ENCODE data around the gene TARM1. TPM values are rescaled to one million over a fixed set of nuclear protein-coding genes. Genes with fewer than 3 reads are reported as not detected.
A peak's percentile ranks its signal among the peaks of the same experiment; 100 is the strongest.
"Not testable (repeated sequence)": the region's sequence is repeated elsewhere in the genome, so short reads cannot be mapped to it uniquely, and the experiment has no call there.

The TARM1 gene
- total and polyA plus RNA-seq, 5 donors from 2014 or later = not detected

- Mint-ChIP-seq H3K4me1 (peaks cover 6 to 38% (median 14%) of the 10 kb centered on the region in 4 donors), H3K4me3 (peak overlapping the region in 1 of 4 donors; percentile 13), H3K27me3 (peaks cover 5% of the 10 kb centered on the region), H3K27ac (peak overlapping the region in 1 of 3 donors; percentile 32), H3K9me3 (no peaks in the 10 kb centered on the region), H3K36me3 (peaks cover 23% of the 10 kb centered on the region)
- H3K27ac ChIP-seq (ENCODE audit: insufficient read depth, low read length, poor library complexity, severe bottlenecking) = no peak overlapping the region
- no peak for ATAC-seq (ENCODE audit: low read depth in 2 of 2)
- peaks cover 12% of the 10 kb centered on the region for H3K4me1 ChIP-seq (ENCODE audit: control insufficient read depth, insufficient read depth, low read length, poor library complexity, severe bottlenecking)
- H3K4me3 ChIP-seq (ENCODE audit: low read depth, low read length) = no peak overlapping the region
- DNase-seq = no peak
- no peaks in the 10 kb centered on the region for H3K9me3 ChIP-seq (ENCODE audit: control insufficient read depth in 2 of 2, low read length in 2 of 2)
- H3K36me3 ChIP-seq (ENCODE audit: control insufficient read depth, insufficient read depth, low read length) = peaks cover 51% of the 10 kb centered on the region
- H3K27me3 ChIP-seq (ENCODE audit: control insufficient read depth, insufficient read depth, low read length) = no peaks in the 10 kb centered on the region
Observed at GRCh38 chr19:54106716-54107115, 25.6 kb upstream of the TARM1 start.

DNA sequence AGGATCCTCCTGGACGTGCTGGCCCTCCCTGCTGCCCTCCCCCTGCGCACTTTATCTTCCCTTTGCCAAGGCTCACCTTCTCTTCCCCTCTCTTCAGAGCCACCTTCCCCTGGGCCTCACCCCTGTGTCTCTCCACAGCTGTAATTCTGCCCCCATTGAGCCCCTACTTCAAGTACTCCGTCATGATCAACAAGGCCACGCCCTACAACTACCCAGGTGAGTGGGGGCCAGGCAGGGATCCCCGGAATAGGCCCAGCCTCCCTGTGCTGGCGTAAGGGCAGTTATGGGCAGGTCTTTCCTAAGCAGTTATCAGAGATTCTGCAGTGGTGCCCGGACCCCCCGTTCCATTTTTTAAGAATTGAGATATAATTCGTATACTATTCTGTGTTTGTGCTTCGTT, 24.6 kb upstream of the TARM1 start:
- Mint-ChIP-seq H3K9me3 (no peaks in the 10 kb centered on the region), H3K36me3 (peaks cover 21% of the 10 kb centered on the region), H3K27me3 (peaks cover 5% of the 10 kb centered on the region), H3K27ac (no peak overlapping the region), H3K4me1 (peaks cover 11 to 42% (median 14%) of the 10 kb centered on the region in 4 donors), H3K4me3 (peak overlapping the region in 3 of 4 donors; percentile 38 to 86 (median 74))
- Histone ChIP-seq H3K9me3 (ENCODE audit: control insufficient read depth in 2 of 2, low read length in 2 of 2) (no peaks in the 10 kb centered on the region), H3K27ac (ENCODE audit: insufficient read depth, low read length, poor library complexity, severe bottlenecking) (no peak overlapping the region), H3K4me1 (ENCODE audit: control insufficient read depth, insufficient read depth, low read length, poor library complexity, severe bottlenecking) (peaks cover 12% of the 10 kb centered on the region), H3K27me3 (ENCODE audit: control insufficient read depth, insufficient read depth, low read length) (no peaks in the 10 kb centered on the region), H3K36me3 (ENCODE audit: control insufficient read depth, insufficient read depth, low read length) (peaks cover 48% of the 10 kb centered on the region), H3K4me3 (ENCODE audit: low read depth, low read length) (no peak overlapping the region)
- ATAC-seq (ENCODE audit: low read depth in 2 of 2) (no peak), DNase-seq (no peak)

DNA sequence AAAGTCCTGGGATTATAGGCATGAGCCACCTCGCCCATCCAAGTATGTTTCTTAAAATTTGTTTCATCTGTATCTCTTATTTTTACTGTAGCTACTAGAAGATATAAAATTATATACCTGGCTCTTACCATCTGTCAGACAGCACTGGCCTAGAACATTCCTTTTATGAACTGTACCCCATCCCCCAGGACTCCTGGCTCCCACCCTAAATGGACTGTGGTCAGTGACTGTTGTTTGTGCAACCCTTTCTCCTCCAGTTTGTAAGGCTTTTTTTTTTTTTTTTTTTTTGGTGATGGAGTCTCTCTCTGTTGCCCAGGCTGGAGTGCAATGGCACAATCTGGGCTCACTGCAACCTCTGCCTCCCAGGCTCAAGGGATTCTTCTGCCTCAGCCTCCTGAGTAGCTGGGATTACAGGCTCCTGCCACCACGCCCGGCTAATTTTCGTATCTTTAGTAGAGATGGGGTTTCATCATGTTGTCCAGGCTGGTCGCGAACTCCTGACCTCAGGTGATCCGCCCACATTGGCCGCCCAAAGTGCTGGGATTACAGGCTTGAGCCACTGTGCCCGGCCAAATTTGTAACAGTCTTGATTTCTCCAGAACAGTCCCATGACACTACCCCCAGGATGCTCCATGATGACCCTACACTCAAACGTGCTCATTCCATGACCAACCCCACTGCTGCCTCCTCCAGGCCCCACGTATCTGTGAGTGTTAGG, 24.0 kb upstream of the TARM1 start:
- H3K4me1 Mint-ChIP-seq = peaks cover 10 to 41% (median 14%) of the 10 kb centered on the region in 4 donors
- H3K4me1 ChIP-seq (ENCODE audit: control insufficient read depth, insufficient read depth, low read length, poor library complexity, severe bottlenecking) = peaks cover 12% of the 10 kb centered on the region
- H3K9me3 ChIP-seq (ENCODE audit: control insufficient read depth in 2 of 2, low read length in 2 of 2) = no peaks in the 10 kb centered on the region
- H3K9me3 Mint-ChIP-seq = no peaks in the 10 kb centered on the region
- peaks cover 44% of the 10 kb centered on the region for H3K36me3 ChIP-seq (ENCODE audit: control insufficient read depth, insufficient read depth, low read length)
- H3K27me3 Mint-ChIP-seq = peaks cover 5% of the 10 kb centered on the region
- ATAC-seq (ENCODE audit: low read depth in 2 of 2) (no peak), DNase-seq (no peak)
- H3K27ac ChIP-seq (ENCODE audit: insufficient read depth, low read length, poor library complexity, severe bottlenecking) = no peak overlapping the region
- H3K27ac Mint-ChIP-seq = peak overlapping the region in 1 of 3 donors; percentile 38
- no peak overlapping the region for H3K4me3 ChIP-seq (ENCODE audit: low read depth, low read length)
- no peaks in the 10 kb centered on the region for H3K27me3 ChIP-seq (ENCODE audit: control insufficient read depth, insufficient read depth, low read length)
- peaks cover 18% of the 10 kb centered on the region for H3K36me3 Mint-ChIP-seq
- H3K4me3 Mint-ChIP-seq = peak overlapping the region; percentile 38 to 86 (median 63)

- peak within 1 kb of the TSS; percentile 93 to 98 (median 94) for H3K27ac Mint-ChIP-seq
- Histone ChIP-seq H3K36me3 (ENCODE audit: control insufficient read depth, insufficient read depth, low read length) (peaks cover 21% of the 10 kb centered on the region), H3K4me1 (ENCODE audit: control insufficient read depth, insufficient read depth, low read length, poor library complexity, severe bottlenecking) (peaks cover 12% of the 10 kb centered on the region), H3K4me3 (ENCODE audit: low read depth, low read length) (peak within 1 kb of the TSS; percentile 86), H3K9me3 (ENCODE audit: control insufficient read depth in 2 of 2, low read length in 2 of 2) (no peaks in the 10 kb centered on the region), H3K27ac (ENCODE audit: insufficient read depth, low read length, poor library complexity, severe bottlenecking) (peak within 1 kb of the TSS; percentile 74), H3K27me3 (ENCODE audit: control insufficient read depth, insufficient read depth, low read length) (no peaks in the 10 kb centered on the region)
- DNase-seq (peak; percentile 97 to 99 (median 98)), ATAC-seq (ENCODE audit: low read depth in 2 of 2) (peak; percentile 99)
- no peaks in the 10 kb centered on the region for H3K9me3 Mint-ChIP-seq
- peak within 1 kb of the TSS; percentile 86 to 99 (median 98) for H3K4me3 Mint-ChIP-seq
- peaks cover 5% of the 10 kb centered on the region for H3K27me3 Mint-ChIP-seq
- H3K36me3 Mint-ChIP-seq = peaks cover 17% of the 10 kb centered on the region
- H3K4me1 Mint-ChIP-seq = peaks cover 9 to 39% (median 14%) of the 10 kb centered on the region in 4 donors
Observed at GRCh38 chr19:54102421-54103169, 21.4 kb upstream of the TARM1 start, which contains the start of gene NDUFA3. Gene NDUFA3, plus strand, starts transcription at chr19:54102855. Its CDS starts 24 bp downstream, at chr19:54102879.

GRCh38 chr19:54100561-54100960, 19.4 kb upstream of the TARM1 start, which contains the start of gene OSCAR:
Gene OSCAR, minus strand, starts transcription at chr19:54100803. Its CDS starts 11 bp downstream, at chr19:54100792.
- H3K9me3 ChIP-seq (ENCODE audit: control insufficient read depth in 2 of 2, low read length in 2 of 2) = no peaks in the 10 kb centered on the region
- peaks cover 11 to 39% (median 17%) of the 10 kb centered on the region in 4 donors for H3K4me1 Mint-ChIP-seq
- no peak within 1 kb of the TSS for H3K4me3 ChIP-seq (ENCODE audit: low read depth, low read length)
- H3K27me3 ChIP-seq (ENCODE audit: control insufficient read depth, insufficient read depth, low read length) = no peaks in the 10 kb centered on the region
- H3K36me3 Mint-ChIP-seq = peaks cover 3% of the 10 kb centered on the region
- peak within 1 kb of the TSS; percentile 53 to 99 (median 74) for H3K4me3 Mint-ChIP-seq
- H3K36me3 ChIP-seq (ENCODE audit: control insufficient read depth, insufficient read depth, low read length) = peaks cover 3% of the 10 kb centered on the region
- peaks cover 16% of the 10 kb centered on the region for H3K4me1 ChIP-seq (ENCODE audit: control insufficient read depth, insufficient read depth, low read length, poor library complexity, severe bottlenecking)
- peaks cover 12% of the 10 kb centered on the region for H3K27me3 Mint-ChIP-seq
- H3K27ac Mint-ChIP-seq = peak within 1 kb of the TSS; percentile 8 to 65 (median 49)
- no peak within 1 kb of the TSS for H3K27ac ChIP-seq (ENCODE audit: insufficient read depth, low read length, poor library complexity, severe bottlenecking)
- DNase-seq (no peak), ATAC-seq (ENCODE audit: low read depth in 2 of 2) (no peak)
- H3K9me3 Mint-ChIP-seq = no peaks in the 10 kb centered on the region

- H3K4me3 ChIP-seq (ENCODE audit: low read depth, low read length); H3K9me3 ChIP-seq (ENCODE audit: control insufficient read depth in 2 of 2, low read length in 2 of 2); DNase-seq; H3K36me3 ChIP-seq (ENCODE audit: control insufficient read depth, insufficient read depth, low read length); H3K36me3 Mint-ChIP-seq; H3K9me3 Mint-ChIP-seq; H3K27ac ChIP-seq (ENCODE audit: insufficient read depth, low read length, poor library complexity, severe bottlenecking); H3K27ac Mint-ChIP-seq; H3K27me3 ChIP-seq (ENCODE audit: control insufficient read depth, insufficient read depth, low read length); ATAC-seq (ENCODE audit: low read depth in 2 of 2): not testable (repeated sequence)
- H3K4me3 Mint-ChIP-seq = peak overlapping the region in 1 of 4 donors; percentile 43
- peaks cover 12% of the 10 kb centered on the region for H3K27me3 Mint-ChIP-seq
- H3K4me1 Mint-ChIP-seq = peaks cover 9 to 34% (median 16%) of the 10 kb centered on the region in 4 donors
- peaks cover 19% of the 10 kb centered on the region for H3K4me1 ChIP-seq (ENCODE audit: control insufficient read depth, insufficient read depth, low read length, poor library complexity, severe bottlenecking)
Observed at GRCh38 chr19:54099903-54100255, 18.7 kb upstream of the TARM1 start.

GRCh38 chr19:54099190-54099902, 18.2 kb upstream of the TARM1 start:
- Mint-ChIP-seq H3K4me1 (peaks cover 10 to 29% (median 16%) of the 10 kb centered on the region in 4 donors), H3K4me3 (peak overlapping the region in 1 of 4 donors; percentile 23), H3K27me3 (peaks cover 15% of the 10 kb centered on the region), H3K9me3 (peaks cover 0 to under 1% (median 0%) of the 10 kb centered on the region in 7 donors), H3K36me3 (no peaks in the 10 kb centered on the region), H3K27ac (no peak overlapping the region)
- Histone ChIP-seq H3K4me1 (ENCODE audit: control insufficient read depth, insufficient read depth, low read length, poor library complexity, severe bottlenecking) (peaks cover 19% of the 10 kb centered on the region), H3K36me3 (ENCODE audit: control insufficient read depth, insufficient read depth, low read length) (no peaks in the 10 kb centered on the region), H3K27ac (ENCODE audit: insufficient read depth, low read length, poor library complexity, severe bottlenecking) (no peak overlapping the region), H3K27me3 (ENCODE audit: control insufficient read depth, insufficient read depth, low read length) (no peaks in the 10 kb centered on the region), H3K9me3 (ENCODE audit: control insufficient read depth in 2 of 2, low read length in 2 of 2) (no peaks in the 10 kb centered on the region), H3K4me3 (ENCODE audit: low read depth, low read length) (no peak overlapping the region)
- DNase-seq (no peak), ATAC-seq (ENCODE audit: low read depth in 2 of 2) (no peak)

Measured in CD4-positive, CD25-positive, alpha-beta regulatory T cell (primary cell).